Activated CD4-positive, alpha-beta memory T cell treated with anti-CD3 and anti-CD28 coated beads for 36 hours (primary cell): ENCODE measurements around the gene RNF31. TPM values are rescaled to one million over a fixed set of nuclear protein-coding genes. Genes with fewer than 3 reads are reported as not detected.

ENCODE experiments used
- CTCF ChIA-PET: fragments of 350-600 bp; sonication (Branson Sonifier 250); formaldehyde crosslinking; loops from one replicate; lab custom pipeline; 2021; ENCODE audit warnings: antibody characterized with exemption, inconsistent platforms; lab: Charles Lee
- POLR2A ChIA-PET: fragments of 350-600 bp; sonication (Branson Sonifier 250); formaldehyde crosslinking; loops from one replicate; lab custom pipeline; 2021; ENCODE audit warnings: antibody characterized with exemption; lab: Charles Lee
- DNase-seq: peaks from one replicate; pipeline ENCODE4 v3.0.0-alpha.2; 2020
- H3K27ac Mint-ChIP-seq: one replicate; pipeline ENCODE4 v1.8.0; 2021; ENCODE audit warnings: mixed read lengths
- H3K27me3 Mint-ChIP-seq: one replicate; pipeline ENCODE4 v1.8.0; 2021; ENCODE audit warnings: mixed read lengths
- H3K36me3 Mint-ChIP-seq: one replicate; pipeline ENCODE4 v1.8.0; 2021; ENCODE audit warnings: mixed read lengths
- H3K4me1 Mint-ChIP-seq: one replicate; pipeline ENCODE4 v1.8.0; 2021; ENCODE audit warnings: low read depth, mixed read lengths
- H3K4me3 Mint-ChIP-seq: one replicate; pipeline ENCODE4 v1.8.0; 2021; ENCODE audit warnings: mild to moderate bottlenecking, mixed read lengths
- H3K9me3 Mint-ChIP-seq: one replicate; pipeline ENCODE4 v1.8.0; 2021; ENCODE audit warnings: mixed read lengths
- intact Hi-C: fragments of 100-400 bp; cut with micrococcal nuclease; formaldehyde crosslinking; loops from one replicate; pipeline ENCODE4 v1.15.1; 2023
- total RNA-seq, 2 experiments: library from RNA; stranded (reverse); gene quantifications; one replicate each; pipeline ENCODE4 v1.2.3, GENCODE V29; 2021

RNF31 gene
- total RNA-seq, 2 experiments from 2014 or later = 75.5 to 80.4 TPM

- Mint-ChIP-seq H3K4me1 (peaks cover 42% of the 10 kb centered on the region), H3K4me3 (peak overlapping the region; percentile 97), H3K36me3 (peaks cover 69% of the 10 kb centered on the region), H3K9me3 (no peaks in the 10 kb centered on the region), H3K27me3 (no peaks in the 10 kb centered on the region), H3K27ac (peak overlapping the region; percentile 100)
- ChIA-PET POLR2A (interaction anchor here (0.6 to 4.2 kb wide), 21 partner anchors 9 to 109 kb away, joined by 3 to 60 read pairs (median 4); partner anchors contain the start of genes CHMP4A, DCAF11, EMC9 and IPO4), CTCF (interaction anchor here (0.7 to 4.6 kb wide), 24 partner anchors 8 to 171 kb away, joined by 3 to 76 read pairs (median 10); partner anchors contain the start of genes CHMP4A, CIDEB, DCAF11 and EMC9)
- peak; percentile 55 for DNase-seq
- intact Hi-C loops = no loop called here
These were observed 14.8 kb downstream of the RNF31 start for GRCh38 chr14:24162093-24162492.

DNA sequence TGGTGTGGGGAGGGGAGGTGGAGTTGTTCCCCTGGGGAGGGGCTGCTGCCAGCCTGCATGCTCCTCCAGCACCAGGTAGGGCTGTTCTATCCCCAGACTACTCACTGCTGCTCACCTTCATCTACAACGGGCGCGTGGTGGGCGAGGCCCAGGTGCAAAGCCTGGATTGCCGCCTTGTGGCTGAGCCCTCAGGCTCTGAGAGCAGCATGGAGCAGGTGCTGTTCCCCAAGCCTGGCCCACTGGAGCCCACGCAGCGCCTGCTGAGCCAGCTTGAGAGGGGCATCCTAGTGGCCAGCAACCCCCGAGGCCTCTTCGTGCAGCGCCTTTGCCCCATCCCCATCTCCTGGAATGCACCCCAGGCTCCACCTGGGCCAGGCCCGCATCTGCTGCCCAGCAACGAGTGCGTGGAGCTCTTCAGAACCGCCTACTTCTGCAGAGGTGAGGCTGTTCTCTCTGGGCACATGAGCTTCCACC lies 17.3 kb downstream of the RNF31 start:
- Mint-ChIP-seq H3K27me3 (no peaks in the 10 kb centered on the region), H3K27ac (no peak overlapping the region), H3K4me1 (peaks cover 49% of the 10 kb centered on the region), H3K9me3 (no peaks in the 10 kb centered on the region), H3K36me3 (peaks cover 70% of the 10 kb centered on the region), H3K4me3 (no peak overlapping the region)
- ChIA-PET CTCF (no interaction called here), POLR2A (interaction anchor here (0.8 to 2.2 kb wide), 4 partner anchors 18 to 30 kb away, joined by 3 to 6 read pairs (median 4); partner anchors contain the start of genes IPO4 and TM9SF1)
- no peak for DNase-seq
- intact Hi-C loops = no loop called here

DNA sequence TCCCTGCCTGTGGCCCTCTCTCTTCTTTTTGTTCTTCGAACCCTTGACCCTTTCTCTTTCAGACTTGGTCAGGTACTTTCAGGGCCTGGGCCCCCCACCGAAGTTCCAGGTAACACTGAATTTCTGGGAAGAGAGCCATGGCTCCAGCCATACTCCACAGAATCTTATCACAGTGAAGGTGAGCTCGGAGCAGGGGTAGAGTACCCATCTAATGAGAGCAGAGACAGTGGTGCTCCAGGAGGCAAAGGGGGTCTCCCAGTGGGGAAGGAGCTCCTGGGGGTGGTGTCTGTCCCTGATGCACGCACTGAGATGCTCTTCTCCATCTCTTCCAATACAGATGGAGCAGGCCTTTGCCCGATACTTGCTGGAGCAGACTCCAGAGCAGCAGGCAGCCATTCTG lies 18.5 kb downstream of the RNF31 start:
- H3K9me3 Mint-ChIP-seq = no peaks in the 10 kb centered on the region
- DNase-seq = no peak
- H3K27me3 Mint-ChIP-seq = no peaks in the 10 kb centered on the region
- ChIA-PET CTCF (no interaction called here), POLR2A (interaction anchor here (1.5 to 2.2 kb wide), 2 partner anchors 16 to 23 kb away, joined by 5 to 6 read pairs; partner anchors contain the start of gene IPO4)
- peaks cover 67% of the 10 kb centered on the region for H3K36me3 Mint-ChIP-seq
- peak overlapping the region; percentile 53 for H3K27ac Mint-ChIP-seq
- intact Hi-C loops = no loop called here
- no peak overlapping the region for H3K4me3 Mint-ChIP-seq
- H3K4me1 Mint-ChIP-seq = peaks cover 46% of the 10 kb centered on the region

GRCh38 chr14:24167469-24168114 lies 20.3 kb downstream of the RNF31 start:
- no peak for DNase-seq
- intact Hi-C loops = no loop called here
- no peaks in the 10 kb centered on the region for H3K9me3 Mint-ChIP-seq
- peak overlapping the region; percentile 47 for H3K27ac Mint-ChIP-seq
- ChIA-PET CTCF (no interaction called here), POLR2A (interaction anchor here (0.6 kb wide), 1 partner anchor 11 kb away, joined by 3 read pairs; no protein-coding TSS in a partner anchor)
- H3K36me3 Mint-ChIP-seq = peaks cover 54% of the 10 kb centered on the region
- H3K4me3 Mint-ChIP-seq = no peak overlapping the region
- no peaks in the 10 kb centered on the region for H3K27me3 Mint-ChIP-seq
- peaks cover 44% of the 10 kb centered on the region for H3K4me1 Mint-ChIP-seq

DNA sequence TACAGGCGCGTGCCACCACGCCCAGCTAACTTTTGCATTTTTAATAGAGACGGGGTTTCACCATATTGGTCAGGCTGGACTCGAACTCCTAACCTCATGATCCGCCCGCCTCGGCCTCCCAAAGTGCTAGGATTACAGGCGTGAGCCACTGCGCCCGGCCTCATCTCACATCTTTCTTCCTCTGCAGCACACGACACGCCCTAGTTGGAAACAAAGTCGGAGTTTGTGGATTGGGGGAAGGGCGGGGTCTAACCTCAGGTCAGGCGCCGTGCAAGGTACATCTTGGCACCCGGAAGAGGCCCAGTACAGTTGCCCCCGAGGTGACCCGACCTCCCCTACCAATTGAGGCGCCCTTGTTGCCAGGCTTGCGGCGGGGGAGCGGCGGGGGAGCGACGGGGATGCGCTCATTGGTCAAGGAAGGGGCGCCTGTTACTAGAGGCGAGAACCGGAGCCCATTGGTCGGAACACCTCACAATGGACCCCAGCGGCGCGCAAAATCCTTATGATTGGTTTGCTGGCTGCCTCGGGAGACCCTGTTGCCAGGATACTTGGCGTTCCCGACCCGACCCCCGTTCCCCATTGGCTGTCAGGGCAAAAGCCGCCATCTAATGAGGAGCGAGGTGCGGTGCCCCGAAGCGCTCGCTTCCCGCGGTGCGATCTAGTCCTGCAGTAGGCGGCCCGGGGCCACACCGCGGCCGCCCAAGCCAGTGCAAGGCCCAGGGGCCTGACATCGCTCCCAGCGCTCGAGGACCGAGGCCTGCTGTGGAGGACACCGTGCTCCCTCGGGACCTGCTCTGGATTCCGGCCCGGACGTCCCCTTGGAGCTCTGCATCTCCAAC lies 24.3 kb downstream of the RNF31 start, which contains the start of gene REC8:
TSS of gene REC8 (plus strand) at position 659 of the 839 bp plus-strand sequence. CDS start 473 bp downstream, outside the sequence.
- POLR2A ChIA-PET = interaction anchor here (0.6 to 1.7 kb wide), 5 partner anchors 9 to 266 kb away, joined by 3 to 9 read pairs (median 4); partner anchors contain the start of genes IPO4 and IRF9
- Mint-ChIP-seq H3K27ac (peak within 1 kb of the TSS; percentile 61), H3K36me3 (peaks cover 23% of the 10 kb centered on the region), H3K9me3 (no peaks in the 10 kb centered on the region), H3K4me3 (peak within 1 kb of the TSS; percentile 68), H3K27me3 (no peaks in the 10 kb centered on the region), H3K4me1 (peaks cover 22% of the 10 kb centered on the region)
- CTCF ChIA-PET = interaction anchor here (2.1 kb wide), 1 partner anchor 10 kb away, joined by 10 read pairs; the partner anchor contains the start of gene IRF9
- peak; percentile 81 for DNase-seq
- intact Hi-C loops = no loop called here

- H3K9me3 Mint-ChIP-seq = no peaks in the 10 kb centered on the region
- peak overlapping the region; percentile 7 for H3K27ac Mint-ChIP-seq
- CTCF ChIA-PET = interaction anchor here (0.6 kb wide), 1 partner anchor 74 kb away, joined by 3 read pairs; no protein-coding TSS in a partner anchor
- intact Hi-C loops = no loop called here
- POLR2A ChIA-PET = interaction anchor here (0.6 to 1.7 kb wide), 2 partner anchors 10 to 16 kb away, joined by 3 to 5 read pairs; partner anchors contain the start of gene IPO4
- H3K4me3 Mint-ChIP-seq = peak overlapping the region; percentile 68
- H3K4me1 Mint-ChIP-seq = peaks cover 19% of the 10 kb centered on the region
- no peaks in the 10 kb centered on the region for H3K27me3 Mint-ChIP-seq
- H3K36me3 Mint-ChIP-seq = peaks cover 25% of the 10 kb centered on the region
- no peak for DNase-seq
These were observed 25.1 kb downstream of the RNF31 start for GRCh38 chr14:24172261-24172860.

- no peak overlapping the region for H3K4me3 Mint-ChIP-seq
- no peaks in the 10 kb centered on the region for H3K9me3 Mint-ChIP-seq
- POLR2A ChIA-PET = interaction anchor here (1.7 kb wide), 1 partner anchor 16 kb away, joined by 5 read pairs; the partner anchor contains the start of gene IPO4
- no peaks in the 10 kb centered on the region for H3K27me3 Mint-ChIP-seq
- peaks cover 24% of the 10 kb centered on the region for H3K36me3 Mint-ChIP-seq
- no peak overlapping the region for H3K27ac Mint-ChIP-seq
- peaks cover 15% of the 10 kb centered on the region for H3K4me1 Mint-ChIP-seq
- CTCF ChIA-PET = interaction anchor here (0.6 to 1.3 kb wide), 3 partner anchors 11 to 115 kb away, joined by 3 to 8 read pairs (median 5); partner anchors contain the start of gene IRF9
- intact Hi-C loops = no loop called here
- no peak for DNase-seq
These were observed 25.6 kb downstream of the RNF31 start for GRCh38 chr14:24172871-24173281.

- CTCF ChIA-PET = no interaction called here
- intact Hi-C loops = no loop called here
- no peak for DNase-seq
- Mint-ChIP-seq H3K4me1 (peaks cover 6% of the 10 kb centered on the region), H3K27ac (no peak overlapping the region), H3K27me3 (no peaks in the 10 kb centered on the region), H3K4me3 (no peak overlapping the region), H3K36me3 (peaks cover 24% of the 10 kb centered on the region), H3K9me3 (no peaks in the 10 kb centered on the region)
- POLR2A ChIA-PET = interaction anchor here (1.1 to 3.5 kb wide), 2 partner anchors 11 to 14 kb away, joined by 3 to 12 read pairs; partner anchors contain the start of gene IPO4
These were observed 29.3 kb downstream of the RNF31 start for GRCh38 chr14:24176599-24176998.

- peaks cover 4% of the 10 kb centered on the region for H3K4me1 Mint-ChIP-seq
- DNase-seq = no peak
- H3K27ac Mint-ChIP-seq = no peak overlapping the region
- no peaks in the 10 kb centered on the region for H3K9me3 Mint-ChIP-seq
- ChIA-PET POLR2A (interaction anchor here (1.1 to 3.5 kb wide), 2 partner anchors 10 to 15 kb away, joined by 3 to 12 read pairs; partner anchors contain the start of gene IPO4), CTCF (no interaction called here)
- no peaks in the 10 kb centered on the region for H3K27me3 Mint-ChIP-seq
- H3K4me3 Mint-ChIP-seq = no peak overlapping the region
- intact Hi-C loops = no loop called here
- H3K36me3 Mint-ChIP-seq = peaks cover 24% of the 10 kb centered on the region
These were observed 29.9 kb downstream of the RNF31 start for GRCh38 chr14:24177041-24177825.

GRCh38 chr14:24177891-24178290 lies 30.6 kb downstream of the RNF31 start:
- Mint-ChIP-seq H3K4me1 (peaks cover 3% of the 10 kb centered on the region), H3K27ac (no peak overlapping the region), H3K9me3 (no peaks in the 10 kb centered on the region), H3K36me3 (peaks cover 30% of the 10 kb centered on the region), H3K27me3 (no peaks in the 10 kb centered on the region), H3K4me3 (no peak overlapping the region)
- intact Hi-C loops = no loop called here
- CTCF ChIA-PET = no interaction called here
- DNase-seq = no peak
- POLR2A ChIA-PET = interaction anchor here (1.1 to 3.5 kb wide), 2 partner anchors 9 to 16 kb away, joined by 3 to 12 read pairs; partner anchors contain the start of gene IPO4
